Pancreas (tissue), 10 donors: ENCODE results near the gene CCL26. TPM values are rescaled to one million over a fixed set of nuclear protein-coding genes. Genes with fewer than 3 reads are reported as not detected.

Source experiments
- ATAC-seq, 4 donors: fragments of 200-7000 bp; cut with Tn5 transposase; one replicate each; pipeline versions ENCODE4 v1.8.0 to v1.9.1; 2020; ENCODE audit warnings: mild to moderate bottlenecking in 4 of 4, moderate library complexity in 4 of 4
- DNase-seq, 6 donors: peaks; one replicate each; pipeline ENCODE4 v3.0.0-alpha.2; 2020
- FAIRE-seq: peaks from 2 replicates; lab custom pipeline; 2012; peaks lifted over from hg19 to GRCh38; lab: Jason Lieb, UNC
- H3K27ac ChIP-seq, 4 donors: fragments of 200-600 bp; sonication (generic); 1 replicate in 3 of 4; 2 replicates in 1 of 4; pipeline versions ENCODE4 v1.5.0 to v1.8.0; 2020
- H3K27me3 ChIP-seq, 4 donors: fragments of 200-600 bp; one replicate each; pipeline ENCODE4 v1.8.0; 2021
- H3K36me3 ChIP-seq, 3 donors: fragments of 200-600 bp; sonication (generic) in 1 of 3; one replicate each; pipeline versions ENCODE4 v1.5.0 to v1.8.0; 2020 to 2021
- H3K4me1 ChIP-seq, 3 donors: fragments of 200-600 bp; one replicate each; pipeline ENCODE4 v1.8.0; 2021
- H3K4me3 ChIP-seq, 4 donors: fragments of 200-600 bp; sonication (generic) in 2 of 4; one replicate each; pipeline versions ENCODE4 v1.5.0 to v1.8.0; 2020 to 2021
- H3K9me3 ChIP-seq, 4 donors: fragments of 200-600 bp; one replicate each; pipeline ENCODE4 v1.8.0; 2021
- CTCF ChIP-seq, 4 donors: fragments of 200-600 bp; sonication (generic) in 3 of 4; IDR thresholded peaks; one replicate each; pipeline versions ENCODE4 v1.5.0 to v1.8.0; 2021; ENCODE audit warnings: antibody characterized with exemption in 4 of 4
- WGBS, 2 donors: extraction: QIAGEN DNeasy Blood & Tissue Kit; methylation state at CpG; one replicate each; pipeline ENCODE4 v1.1.7; 2013; 5-methylcytosine and 5-hydroxymethylcytosine counted together
- intact Hi-C, 3 donors: fragments of 100-400 bp; cut with DNase I; formaldehyde crosslinking; loops; one replicate each; pipeline versions ENCODE4 v1.11.1 to v1.14.2; 2022
- polyA plus RNA-seq, 2 donors: library from polyadenylated mRNA; stranded (reverse); fragments of 200-250 nt; gene quantifications; one replicate each; pipeline ENCODE4 v1.2.3, GENCODE V29; 2013
- total RNA-seq, 6 donors: library from RNA; stranded (reverse); fragmentation: NEBNext Ultra II Directional in 4 of 6; extraction: Animal tissue kit (Norgen Biotek cat#: 25700) in 4 of 6; gene quantifications; one replicate each; pipeline versions ENCODE4 v1.2.1 to v1.2.4, GENCODE V29; 2021 to 2023
- donor health status: healthy with polysubstance abuse.
- donor health status: DM: no; HTN: no; CAD: no; lungs with moderate emphysema.
- donor health status: DM: no; HTN: no; CAD: no.
- donor health status: control.
- donor health status: control.
- donor health status: Bipolar disorder and iron deficiency.
- donor health status: DM: yes; HTN: yes; CAD: no.
- donor health status: DM: no; HTN: no; CAD: no.
- donor health status: DM: no; HTN: no; CAD: no.
- donor health status: DM: yes; HTN: yes; CAD: no.

CCL26 gene
- total and polyA plus RNA-seq, 8 donors: 0.47 to 0.53 TPM; not detected in 6

GRCh38 chr7:75758491-75758890 is 13.5 kb downstream of the CCL26 start:
- FAIRE-seq (no peak), ATAC-seq (no peak), DNase-seq (no peak)
- Histone ChIP-seq H3K4me1 (no peaks in the 10 kb centered on the region), H3K36me3 (no peaks in the 10 kb centered on the region), H3K27ac (no peak overlapping the region), H3K4me3 (no peak overlapping the region), H3K9me3 (no peaks in the 10 kb centered on the region), H3K27me3 (no peaks in the 10 kb centered on the region)
- WGBS, 2 donors: 59 to 83% methylated on average over 2 of the region's 2 CpGs
- no peak for TF ChIP-seq CTCF (IDR thresholded peaks at IDR 0.05)
- intact Hi-C loops: no loop called here

GRCh38 chr7:75757860-75758259 is 14.2 kb downstream of the CCL26 start:
- H3K36me3 ChIP-seq: no peaks in the 10 kb centered on the region
- ATAC-seq: no peak
- FAIRE-seq: no peak
- H3K27ac ChIP-seq: no peak overlapping the region
- WGBS, 2 donors: 81 to 85% methylated on average over 7 of the region's 7 CpGs
- intact Hi-C loops: no loop called here
- H3K4me3 ChIP-seq: no peak overlapping the region
- DNase-seq: no peak
- no peak for TF ChIP-seq CTCF (IDR thresholded peaks at IDR 0.05)
- no peaks in the 10 kb centered on the region for H3K9me3 ChIP-seq
- H3K27me3 ChIP-seq: no peaks in the 10 kb centered on the region
- no peaks in the 10 kb centered on the region for H3K4me1 ChIP-seq

GRCh38 chr7:75756991-75757676 is 14.9 kb downstream of the CCL26 start:
- intact Hi-C loops: no loop called here
- no peaks in the 10 kb centered on the region for H3K36me3 ChIP-seq
- H3K27me3 ChIP-seq: no peaks in the 10 kb centered on the region
- H3K27ac ChIP-seq: no peak overlapping the region
- 51 to 56% methylated on average over 6 of the region's 6 CpGs for WGBS, 2 donors
- no peak overlapping the region for H3K4me3 ChIP-seq
- ATAC-seq (peak in 3 of 4 donors; percentile 42 to 59 (median 51)), FAIRE-seq (no peak), DNase-seq (no peak)
- H3K4me1 ChIP-seq: no peaks in the 10 kb centered on the region
- H3K9me3 ChIP-seq: no peaks in the 10 kb centered on the region
- TF ChIP-seq CTCF (IDR thresholded peaks at IDR 0.05): peak in 2 of 4 donors; percentile 15 to 23

GRCh38 chr7:75756206-75756990 is 15.6 kb downstream of the CCL26 start:
- Histone ChIP-seq H3K4me3 (no peak overlapping the region), H3K4me1 (no peaks in the 10 kb centered on the region), H3K27ac (no peak overlapping the region), H3K9me3 (no peaks in the 10 kb centered on the region), H3K27me3 (no peaks in the 10 kb centered on the region), H3K36me3 (no peaks in the 10 kb centered on the region)
- ATAC-seq (no peak), DNase-seq (no peak), FAIRE-seq (no peak)
- intact Hi-C loops: no loop called here
- no peak for TF ChIP-seq CTCF (IDR thresholded peaks at IDR 0.05)
- WGBS, 2 donors: 59 to 63% methylated on average over 10 of the region's 10 CpGs
